Esophagus squamous epithelium (tissue), 4 donors: ENCODE data around the gene KIF22.
"Not testable (repeated sequence)": the region's sequence is repeated elsewhere in the genome, so short reads cannot be mapped to it uniquely, and the experiment has no call there.

Source experiments
- POLR2A ChIP-seq, 4 donors: fragments of 450-650 bp; IDR thresholded peaks; one replicate each; pipeline ENCODE4 v1.6.1; 2017; ENCODE audit warnings: antibody characterized with exemption in 4 of 4, mild to moderate bottlenecking in 4 of 4, moderate library complexity in 3 of 4
- TF ChIP-seq, protein P1 (sequence below), 6 experiments: fragments of 450-650 bp in 4 of 6; fragments of 200-600 bp in 2 of 6; sonication (generic) in 2 of 6; IDR thresholded peaks; one replicate each; pipeline ENCODE4 v1.5.1; 2016 to 2019; ENCODE audit warnings: antibody characterized with exemption in 6 of 6, mild to moderate bottlenecking in 4 of 6, moderate library complexity in 4 of 6

- not testable (repeated sequence) for TF ChIP-seq POLR2A (IDR thresholded peaks at IDR 0.05)
- TF ChIP-seq, protein P1, sequence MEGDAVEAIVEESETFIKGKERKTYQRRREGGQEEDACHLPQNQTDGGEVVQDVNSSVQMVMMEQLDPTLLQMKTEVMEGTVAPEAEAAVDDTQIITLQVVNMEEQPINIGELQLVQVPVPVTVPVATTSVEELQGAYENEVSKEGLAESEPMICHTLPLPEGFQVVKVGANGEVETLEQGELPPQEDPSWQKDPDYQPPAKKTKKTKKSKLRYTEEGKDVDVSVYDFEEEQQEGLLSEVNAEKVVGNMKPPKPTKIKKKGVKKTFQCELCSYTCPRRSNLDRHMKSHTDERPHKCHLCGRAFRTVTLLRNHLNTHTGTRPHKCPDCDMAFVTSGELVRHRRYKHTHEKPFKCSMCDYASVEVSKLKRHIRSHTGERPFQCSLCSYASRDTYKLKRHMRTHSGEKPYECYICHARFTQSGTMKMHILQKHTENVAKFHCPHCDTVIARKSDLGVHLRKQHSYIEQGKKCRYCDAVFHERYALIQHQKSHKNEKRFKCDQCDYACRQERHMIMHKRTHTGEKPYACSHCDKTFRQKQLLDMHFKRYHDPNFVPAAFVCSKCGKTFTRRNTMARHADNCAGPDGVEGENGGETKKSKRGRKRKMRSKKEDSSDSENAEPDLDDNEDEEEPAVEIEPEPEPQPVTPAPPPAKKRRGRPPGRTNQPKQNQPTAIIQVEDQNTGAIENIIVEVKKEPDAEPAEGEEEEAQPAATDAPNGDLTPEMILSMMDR (IDR thresholded peaks at IDR 0.05) = not testable (repeated sequence)
Measured at GRCh38 chr16:29787155-29787554, 3.4 kb upstream of the KIF22 start.
